Colonic mucosa (tissue), 4 donors: ENCODE measurements around the gene ERBIN. TPM values are rescaled to one million over a fixed set of nuclear protein-coding genes. Genes with fewer than 3 reads are reported as not detected.

Experiments used
- DNase-seq: peaks from one replicate; pipeline ENCODE4 v3.0.0-alpha.2; 2020
- H3K27ac ChIP-seq: fragments of 200-600 bp; one replicate; pipeline ENCODE4 v1.8.0; 2021
- H3K27me3 ChIP-seq: fragments of 200-600 bp; one replicate; pipeline ENCODE4 v1.8.0; 2021
- H3K36me3 ChIP-seq: fragments of 200-600 bp; one replicate; pipeline ENCODE4 v1.8.0; 2021
- H3K4me1 ChIP-seq: fragments of 200-600 bp; one replicate; pipeline ENCODE4 v1.8.0; 2021; ENCODE audit warnings: mild to moderate bottlenecking
- H3K4me3 ChIP-seq: fragments of 200-600 bp; one replicate; pipeline ENCODE4 v1.8.0; 2021
- H3K9ac ChIP-seq, 2 donors: one replicate each; pipeline ENCODE4 v1.7.0; 2013; ENCODE audit warnings: control low read depth in 2 of 2, low read depth in 2 of 2, low read length in 2 of 2
- H3K9me3 ChIP-seq: fragments of 200-600 bp; one replicate; pipeline ENCODE4 v1.8.0; 2021
- CTCF ChIP-seq: fragments of 200-600 bp; IDR thresholded peaks from one replicate; pipeline ENCODE4 v1.8.0; 2022; ENCODE audit warnings: antibody characterized with exemption, mild to moderate bottlenecking
- intact Hi-C: fragments of 100-400 bp; cut with DNase I; formaldehyde crosslinking; loops from one replicate; pipeline ENCODE4 v1.14.1; 2022
- total RNA-seq, 2 donors: library from RNA; stranded (reverse); fragmentation: NEBNext Ultra II Directional in 1 of 2; extraction: Animal tissue kit (Norgen Biotek cat#: 25700) in 1 of 2; gene quantifications; one replicate each; pipeline ENCODE4 v1.2.1, GENCODE V29; 2021
- donor health status: healthy.
- donor health status: DM: no; HTN: no; CAD: no.
- donor health status: DM: no; HTN: no; CAD: no.

Gene ERBIN
- total RNA-seq, 2 donors from 2014 or later, result 69.3 to 110 TPM

GRCh38 chr5:65900746-65901145 lies 25.6 kb upstream of the ERBIN start:
- Histone ChIP-seq H3K27me3 (no peaks in the 10 kb centered on the region), H3K27ac (no peak overlapping the region), H3K9ac (no peak overlapping the region), H3K4me3 (no peak overlapping the region), H3K36me3 (no peaks in the 10 kb centered on the region), H3K9me3 (no peaks in the 10 kb centered on the region), H3K4me1 (no peaks in the 10 kb centered on the region)
- TF ChIP-seq CTCF, result no peak
- no peak for DNase-seq
- intact Hi-C loops, result no loop called here

- Histone ChIP-seq H3K36me3 (no peaks in the 10 kb centered on the region), H3K4me3 (no peak overlapping the region), H3K4me1 (no peaks in the 10 kb centered on the region), H3K27ac (no peak overlapping the region), H3K9me3 (no peaks in the 10 kb centered on the region), H3K27me3 (no peaks in the 10 kb centered on the region), H3K9ac (no peak overlapping the region)
- no peak for TF ChIP-seq CTCF
- intact Hi-C loops, result no loop called here
- DNase-seq, result no peak
Observed at GRCh38 chr5:65902104-65902503, 24.3 kb upstream of the ERBIN start.

- H3K36me3 ChIP-seq, result no peaks in the 10 kb centered on the region
- no peaks in the 10 kb centered on the region for H3K9me3 ChIP-seq
- DNase-seq, result no peak
- TF ChIP-seq CTCF, result no peak
- no peak overlapping the region for H3K9ac ChIP-seq
- H3K4me1 ChIP-seq, result no peaks in the 10 kb centered on the region
- no peak overlapping the region for H3K27ac ChIP-seq
- intact Hi-C loops, result no loop called here
- H3K4me3 ChIP-seq, result no peak overlapping the region
- H3K27me3 ChIP-seq, result no peaks in the 10 kb centered on the region
Observed at GRCh38 chr5:65903581-65903980, 22.8 kb upstream of the ERBIN start.

- no peak overlapping the region for H3K27ac ChIP-seq
- H3K27me3 ChIP-seq, result no peaks in the 10 kb centered on the region
- H3K4me1 ChIP-seq, result no peaks in the 10 kb centered on the region
- no peak overlapping the region for H3K9ac ChIP-seq
- intact Hi-C loops, result no loop called here
- H3K4me3 ChIP-seq, result no peak overlapping the region
- H3K36me3 ChIP-seq, result no peaks in the 10 kb centered on the region
- no peak for DNase-seq
- H3K9me3 ChIP-seq, result no peaks in the 10 kb centered on the region
- TF ChIP-seq CTCF, result no peak
Observed at GRCh38 chr5:65906256-65906655, 20.1 kb upstream of the ERBIN start.

GRCh38 chr5:65907135-65907534 lies 19.2 kb upstream of the ERBIN start:
- intact Hi-C loops, result no loop called here
- no peak for TF ChIP-seq CTCF
- H3K27me3 ChIP-seq, result no peaks in the 10 kb centered on the region

GRCh38 chr5:65910711-65911110 lies 15.7 kb upstream of the ERBIN start:
- DNase-seq, result no peak
- Histone ChIP-seq H3K27ac (no peak overlapping the region), H3K9ac (no peak overlapping the region), H3K27me3 (no peaks in the 10 kb centered on the region), H3K4me3 (no peak overlapping the region), H3K36me3 (no peaks in the 10 kb centered on the region), H3K4me1 (no peaks in the 10 kb centered on the region), H3K9me3 (no peaks in the 10 kb centered on the region)
- intact Hi-C loops, result no loop called here
- no peak for TF ChIP-seq CTCF

More at GRCh38 chr5:65907135-65907534, 19.2 kb upstream of the ERBIN start:
- Histone ChIP-seq H3K36me3 (no peaks in the 10 kb centered on the region), H3K27ac (no peak overlapping the region), H3K4me3 (no peak overlapping the region), H3K9ac (no peak overlapping the region), H3K9me3 (no peaks in the 10 kb centered on the region), H3K4me1 (no peaks in the 10 kb centered on the region)
- DNase-seq, result no peak
